A673 (cell line): Measurements from ENCODE around the gene ARHGAP26.

Experiments used
- CTCF ChIP-seq: fragments of 300-800, 200-600 bp; sonication (generic); conservative IDR thresholded peaks from 2 replicates; pipeline ENCODE4 v1.5.1; 2017; ENCODE audit warnings: low read depth, mild to moderate bottlenecking, antibody characterized with exemption, low read length, moderate library complexity, mixed read lengths
- EZH2 ChIP-seq: fragments of 200-600 bp; sonication (generic); IDR thresholded peaks from 2 replicates; pipeline ENCODE4 v1.6.1; 2017; ENCODE audit warnings: borderline replicate concordance, low read depth, mild to moderate bottlenecking, mixed read lengths, antibody characterized with exemption, low read length; ENCODE audit not compliant: poor library complexity, severe bottlenecking

DNA sequence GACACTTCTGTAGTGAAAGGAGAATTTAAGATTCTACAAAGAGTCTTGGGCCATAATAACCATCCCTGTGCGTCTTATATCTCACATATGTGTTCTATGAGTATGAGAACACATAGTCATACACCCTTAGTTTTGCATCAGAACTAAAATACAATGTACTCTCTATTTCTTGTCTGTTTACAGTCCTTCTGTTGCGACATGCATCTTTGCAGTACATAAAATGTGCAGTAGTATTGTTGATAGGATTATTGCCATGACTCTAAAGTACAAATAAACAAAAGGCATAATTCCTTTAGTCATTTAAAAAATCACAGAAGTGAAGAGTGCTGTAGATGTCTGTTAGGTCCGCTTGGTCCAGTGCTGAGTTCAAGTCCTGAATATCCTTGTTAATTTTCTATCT, 431.4 kb downstream of the ARHGAP26 start:
- TF ChIP-seq CTCF (no peak), EZH2 (no peak)
